Measurements from ENCODE around the gene KRT31. TPM values are rescaled to one million over a fixed set of nuclear protein-coding genes. Genes with fewer than 3 reads are reported as not detected.
"Not testable (repeated sequence)": the region's sequence is repeated elsewhere in the genome, so short reads cannot be mapped to it uniquely, and the experiment has no call there.

Gene KRT31
- polyA plus RNA-seq, 1 experiment, result not detected

DNA sequence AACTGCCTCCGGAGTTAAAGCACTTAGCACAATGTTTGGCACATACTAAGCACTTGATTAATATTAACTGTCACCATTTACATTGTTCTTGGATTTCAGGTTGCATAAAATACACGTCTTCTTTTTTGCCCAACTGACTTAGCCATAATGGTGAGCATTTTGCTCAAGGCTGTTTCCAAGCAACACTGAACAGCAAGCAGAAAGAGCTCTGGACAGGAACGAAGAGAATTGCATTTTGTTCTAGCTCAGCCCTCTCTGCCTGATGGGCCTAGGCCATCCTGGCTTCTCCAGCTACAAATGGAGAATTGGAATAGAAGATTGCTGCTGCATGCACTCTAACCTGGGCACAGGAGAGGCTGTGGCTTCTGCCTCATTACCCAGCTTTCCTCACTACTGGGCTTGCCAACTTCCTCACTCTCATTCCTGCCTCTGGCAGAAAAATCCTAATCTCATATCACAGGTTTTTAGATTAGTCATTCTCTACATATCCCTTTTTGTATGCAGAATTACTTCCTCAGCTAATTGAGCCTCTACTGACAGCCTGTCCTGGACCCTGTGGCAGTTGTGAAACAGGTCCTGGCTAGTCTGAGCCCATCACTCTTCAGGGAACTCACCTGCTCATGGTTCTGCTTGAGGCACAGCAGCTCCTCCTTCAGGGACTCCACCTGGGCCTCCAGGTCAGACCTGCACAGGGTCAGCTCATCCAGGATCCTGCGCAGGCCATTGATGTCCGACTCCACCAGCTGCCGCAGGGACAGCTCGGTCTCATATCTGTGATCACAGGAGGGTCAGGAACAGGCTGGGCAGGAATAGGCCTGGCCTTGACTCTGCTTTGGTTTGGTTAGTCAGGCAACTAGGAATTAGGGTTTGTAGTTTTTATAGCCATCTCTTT lies 49.3 kb downstream of the KRT31 start:
- ChIA-PET POLR2A (no interaction called here), CTCF (interaction anchor here (0.9 to 1.8 kb wide), 5 partner anchors 25 to 438 kb away, joined by 3 to 7 read pairs (median 6); no protein-coding TSS in a partner anchor)
- Histone ChIP-seq H3K9me3 (ENCODE audit: control insufficient read depth, insufficient read depth, low read length) (peaks cover 6% of the 10 kb centered on the region), H3K4me3 (ENCODE audit: low read depth, low read length) (no peak overlapping the region), H3K27me3 (ENCODE audit: control insufficient read depth, insufficient read depth, low read length) (no peaks in the 10 kb centered on the region), H3K27ac (ENCODE audit: low read depth, low read length) (no peak overlapping the region)
- no peak for TF ChIP-seq CTCF (IDR thresholded peaks at IDR 0.05; ENCODE audit: low read depth, low read length)
- no peak for DNase-seq (ENCODE audit: low read depth, low spot score)

GRCh38 chr17:41346421-41346820 lies 51.0 kb downstream of the KRT31 start:
- DNase-seq (ENCODE audit: low read depth, low spot score); H3K27me3 ChIP-seq (ENCODE audit: control insufficient read depth, insufficient read depth, low read length); POLR2A ChIA-PET; H3K4me3 ChIP-seq (ENCODE audit: low read depth, low read length); H3K27ac ChIP-seq (ENCODE audit: low read depth, low read length): not testable (repeated sequence)
- H3K9me3 ChIP-seq (ENCODE audit: control insufficient read depth, insufficient read depth, low read length), result peaks cover 19% of the 10 kb centered on the region
- CTCF ChIA-PET, result interaction anchor here (0.9 to 1.0 kb wide), 2 partner anchors 17 to 18 kb away, joined by 3 read pairs; no protein-coding TSS in a partner anchor

DNA sequence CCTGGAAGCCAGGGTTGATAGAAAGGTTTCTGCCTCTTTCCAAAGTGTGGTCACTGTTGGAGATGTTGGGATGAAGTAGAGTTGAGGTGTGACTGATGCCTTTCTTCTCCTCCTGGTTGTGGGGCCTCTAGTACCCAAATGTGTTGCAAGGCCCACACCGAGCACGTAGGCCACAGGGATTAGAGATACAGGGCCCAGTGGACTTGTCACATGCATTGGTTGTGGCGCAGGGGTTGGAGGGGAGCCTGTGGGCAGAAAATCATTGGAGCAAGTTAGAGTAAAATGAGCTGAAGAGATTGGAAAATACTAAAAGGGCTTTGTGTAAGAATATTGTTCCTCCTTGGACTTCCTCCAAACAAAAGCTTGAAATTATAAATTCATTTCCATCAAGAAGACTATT lies 51.4 kb downstream of the KRT31 start:
- ChIA-PET POLR2A (no interaction called here), CTCF (interaction anchor here (0.9 kb wide), 1 partner anchor 17 kb away, joined by 3 read pairs; no protein-coding TSS in a partner anchor)
- DNase-seq (ENCODE audit: low read depth, low spot score), result no peak
- Histone ChIP-seq H3K4me3 (ENCODE audit: low read depth, low read length) (no peak overlapping the region), H3K27ac (ENCODE audit: low read depth, low read length) (no peak overlapping the region), H3K27me3 (ENCODE audit: control insufficient read depth, insufficient read depth, low read length) (no peaks in the 10 kb centered on the region), H3K9me3 (ENCODE audit: control insufficient read depth, insufficient read depth, low read length) (peaks cover 19% of the 10 kb centered on the region)
- TF ChIP-seq CTCF (IDR thresholded peaks at IDR 0.05; ENCODE audit: low read depth, low read length), result no peak

Other genes starting within 250 kb of the KRT31 start
- not detected in 2 replicates for gene KRTAP4-5, start 247.8 kb downstream of the KRT31 start, polyA plus RNA-seq (2011; rRNA removed)
- not detected in 2 replicates for gene KRTAP4-4, start 236.9 kb downstream of the KRT31 start, polyA plus RNA-seq (2011; rRNA removed)
- not detected in 2 replicates for gene KRTAP4-3, start 229.4 kb downstream of the KRT31 start, polyA plus RNA-seq (2011; rRNA removed)
- gene KRTAP4-2, start 219.4 kb downstream of the KRT31 start, polyA plus RNA-seq (2011; rRNA removed), result not detected in 2 replicates
- not detected in 2 replicates for gene KRTAP4-1, start 212.7 kb downstream of the KRT31 start, polyA plus RNA-seq (2011; rRNA removed)
- gene KRTAP9-1, start 207.7 kb downstream of the KRT31 start, polyA plus RNA-seq (2011; rRNA removed), result not detected in 2 replicates
- not detected in 2 replicates for gene KRTAP9-2, start 171.0 kb downstream of the KRT31 start, polyA plus RNA-seq (2011; rRNA removed)
- not detected in 2 replicates for gene KRTAP9-3, start 165.2 kb downstream of the KRT31 start, polyA plus RNA-seq (2011; rRNA removed)
- gene KRTAP9-8, start 159.6 kb downstream of the KRT31 start, polyA plus RNA-seq (2011; rRNA removed), result not detected in 2 replicates
- not detected in 2 replicates for gene KRTAP9-4, start 147.9 kb downstream of the KRT31 start, polyA plus RNA-seq (2011; rRNA removed)
- not detected in 2 replicates for gene KRTAP9-9, start 142.2 kb downstream of the KRT31 start, polyA plus RNA-seq (2011; rRNA removed)
- gene KRTAP9-6, start 132.2 kb downstream of the KRT31 start, polyA plus RNA-seq (2011; rRNA removed), result not detected in 2 replicates
- not detected in 2 replicates for gene KRTAP9-7, start 121.9 kb downstream of the KRT31 start, polyA plus RNA-seq (2011; rRNA removed)
- gene KRTAP29-1, start 94.8 kb downstream of the KRT31 start, polyA plus RNA-seq (2011; rRNA removed), result not detected in 2 replicates
- gene KRTAP16-1, start 88.3 kb downstream of the KRT31 start, polyA plus RNA-seq (2011; rRNA removed), result not detected in 2 replicates
- gene KRTAP17-1, start 81.9 kb downstream of the KRT31 start, polyA plus RNA-seq (2011; rRNA removed), result not detected in 2 replicates
- not detected in 2 replicates for gene KRT33A, start 46.8 kb downstream of the KRT31 start, polyA plus RNA-seq (2011; rRNA removed)
- gene KRT33B, start 27.8 kb downstream of the KRT31 start, polyA plus RNA-seq (2011; rRNA removed), result 0.07 TPM in 1 of 2 replicates, not detected in the other
- gene KRT34, start 15.3 kb downstream of the KRT31 start, polyA plus RNA-seq (2011; rRNA removed), result 0.27 and 0.29 TPM in 2 replicates
- gene KRT37, start 27.0 kb upstream of the KRT31 start, polyA plus RNA-seq (2011; rRNA removed), result not detected in 2 replicates
- gene KRT38, start 43.4 kb upstream of the KRT31 start, polyA plus RNA-seq (2011; rRNA removed), result 0.11 and 0.17 TPM in 2 replicates
- 0.09 and 0.14 TPM in 2 replicates for gene KRT32, start 69.8 kb upstream of the KRT31 start, polyA plus RNA-seq (2011; rRNA removed)
- not detected in 2 replicates for gene KRT35, start 83.5 kb upstream of the KRT31 start, polyA plus RNA-seq (2011; rRNA removed)
- not detected in 2 replicates for gene KRT36, start 92.3 kb upstream of the KRT31 start, polyA plus RNA-seq (2011; rRNA removed)
- gene KRT13, start 108.0 kb upstream of the KRT31 start, polyA plus RNA-seq (2011; rRNA removed), result 0.05 TPM in 1 of 2 replicates, not detected in the other
- gene KRT15, start 121.3 kb upstream of the KRT31 start, polyA plus RNA-seq (2011; rRNA removed), result 1.4 and 1.8 TPM in 2 replicates
- 19.7 and 27.6 TPM in 2 replicates for gene KRT19, start 130.7 kb upstream of the KRT31 start, polyA plus RNA-seq (2011; rRNA removed)
- not detected in 2 replicates for gene KRT9, start 174.5 kb upstream of the KRT31 start, polyA plus RNA-seq (2011; rRNA removed)
- gene KRT14, start 189.3 kb upstream of the KRT31 start, polyA plus RNA-seq (2011; rRNA removed), result 0.09 TPM in 1 of 2 replicates, not detected in the other
- not detected in 2 replicates for gene KRT16, start 215.2 kb upstream of the KRT31 start, polyA plus RNA-seq (2011; rRNA removed)
- gene KRT17, start 227.0 kb upstream of the KRT31 start, polyA plus RNA-seq (2011; rRNA removed), result 2.8 and 4.9 TPM in 2 replicates